Testis (tissue), 3 donors: ENCODE results near the gene KLF17. TPM values are rescaled to one million over a fixed set of nuclear protein-coding genes. Genes with fewer than 3 reads are reported as not detected.

ENCODE experiments used
- DNase-seq: peaks from one replicate; pipeline ENCODE4 v3.0.0-alpha.2; 2019
- H3K27ac ChIP-seq, 2 donors: fragments of 200-600 bp; sonication (generic); one replicate each; pipeline ENCODE4 v1.5.1; 2019
- H3K27me3 ChIP-seq: fragments of 200-600 bp; sonication (generic); one replicate; pipeline ENCODE4 v1.5.1; 2019
- H3K36me3 ChIP-seq: fragments of 200-600 bp; sonication (generic); one replicate; pipeline ENCODE4 v1.5.1; 2017; ENCODE audit warnings: low read depth; ENCODE audit errors: missing control alignments
- H3K4me1 ChIP-seq: fragments of 200-600 bp; sonication (generic); one replicate; pipeline ENCODE4 v1.5.1; 2019
- H3K4me3 ChIP-seq, 2 donors: fragments of 200-600 bp; sonication (generic); one replicate each; pipeline ENCODE4 v1.5.1; 2017 to 2019
- H3K9me3 ChIP-seq: fragments of 200-600 bp; sonication (generic); one replicate; pipeline ENCODE4 v1.5.1; 2017
- CTCF ChIP-seq, 3 experiments: fragments of 450-650 bp in 2 of 3; fragments of 200-600 bp in 1 of 3; sonication (generic) in 1 of 3; IDR thresholded peaks; one replicate each; pipeline ENCODE4 v1.5.1; 2016 to 2019; ENCODE audit warnings: antibody characterized with exemption in 3 of 3, mild to moderate bottlenecking in 2 of 3, moderate library complexity in 1 of 3
- POLR2A ChIP-seq: fragments of 450-650 bp; IDR thresholded peaks from one replicate; pipeline ENCODE4 v1.6.1; 2017; ENCODE audit warnings: antibody characterized with exemption, mild to moderate bottlenecking, moderate library complexity
- WGBS, 2 donors: methylation state at CpG; one replicate each; pipeline ENCODE4 v1.1.5; 2018; 5-methylcytosine and 5-hydroxymethylcytosine counted together
- intact Hi-C: fragments of 100-400 bp; cut with DNase I; formaldehyde crosslinking; loops from one replicate; pipeline ENCODE4 v1.15.1; 2023; ENCODE audit warnings: low total_unique reads
- polyA plus RNA-seq: library from polyadenylated mRNA; stranded (reverse); fragments of 350-450 nt; fragmentation: Illumina TruSeq; extraction: RNeasy Lipid Tissue Mini Kit (QIAGEN cat#74804); gene quantifications from one replicate; pipeline ENCODE4 v1.2.3, GENCODE V29; 2014; ENCODE audit warnings: low read depth, low replicate concordance; ENCODE audit not compliant: insufficient read depth
- total RNA-seq, 2 donors: library from RNA; depleted of rRNA; stranded (reverse); fragments of >200 nt; gene quantifications; one replicate each; pipeline ENCODE4 v1.2.3, GENCODE V29; 2016

The KLF17 gene
- total and polyA plus RNA-seq, 3 donors from 2014 or later: 5.2 to 21.8 (median 7.6) TPM

GRCh38 chr1:44094047-44094446 is 24.6 kb upstream of the KLF17 start:
- DNase-seq: no peak
- no peak overlapping the region for H3K27ac ChIP-seq
- no peak overlapping the region for H3K4me3 ChIP-seq
- H3K27me3 ChIP-seq: no peaks in the 10 kb centered on the region
- WGBS, 2 donors: 86 to 89% methylated on average over 2 of the region's 2 CpGs
- no peaks in the 10 kb centered on the region for H3K36me3 ChIP-seq
- TF ChIP-seq CTCF (IDR thresholded peaks at IDR 0.05): no peak
- TF ChIP-seq POLR2A: no peak
- H3K9me3 ChIP-seq: no peaks in the 10 kb centered on the region
- intact Hi-C loops: no loop called here
- peaks cover 6% of the 10 kb centered on the region for H3K4me1 ChIP-seq

DNA sequence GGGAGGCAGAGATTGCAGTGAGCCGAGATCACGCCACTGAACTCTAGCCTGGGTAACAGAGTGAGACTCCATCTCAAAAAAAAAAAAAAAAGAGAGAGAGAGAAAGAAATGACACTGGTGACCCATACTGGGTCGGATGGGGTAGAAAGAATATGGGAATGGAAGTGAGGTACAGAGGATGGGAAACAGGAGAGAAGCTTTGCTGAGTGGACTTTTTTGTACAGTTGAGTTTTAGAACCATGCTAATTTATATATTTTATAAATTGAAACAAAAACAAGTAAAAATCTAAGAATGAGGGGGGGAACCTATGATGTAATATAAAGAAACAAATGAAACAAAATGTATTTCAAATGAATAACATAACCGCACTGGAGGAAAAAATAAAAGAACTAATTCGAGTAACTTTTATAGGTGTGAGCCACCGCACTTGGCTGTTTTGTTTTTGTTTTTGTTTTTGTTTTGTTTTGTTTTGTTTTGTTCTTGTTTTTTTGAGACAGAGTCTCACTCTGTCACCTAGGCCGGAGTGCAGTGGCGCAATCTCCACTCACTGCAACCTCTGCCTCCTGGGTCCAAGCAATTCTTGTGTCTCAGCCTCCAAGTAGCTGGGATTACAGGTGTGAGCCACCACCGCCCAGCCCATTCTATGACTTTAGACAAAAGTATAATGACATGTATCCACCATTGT is 18.3 kb upstream of the KLF17 start:
- no peak overlapping the region for H3K27ac ChIP-seq
- intact Hi-C loops: no loop called here
- WGBS, 2 donors: 79 to 87% methylated on average over 9 of the region's 9 CpGs
- H3K9me3 ChIP-seq: no peaks in the 10 kb centered on the region
- DNase-seq: no peak
- no peaks in the 10 kb centered on the region for H3K4me1 ChIP-seq
- no peaks in the 10 kb centered on the region for H3K36me3 ChIP-seq
- no peaks in the 10 kb centered on the region for H3K27me3 ChIP-seq
- H3K4me3 ChIP-seq: no peak overlapping the region
- no peak for TF ChIP-seq CTCF (IDR thresholded peaks at IDR 0.05)

DNA sequence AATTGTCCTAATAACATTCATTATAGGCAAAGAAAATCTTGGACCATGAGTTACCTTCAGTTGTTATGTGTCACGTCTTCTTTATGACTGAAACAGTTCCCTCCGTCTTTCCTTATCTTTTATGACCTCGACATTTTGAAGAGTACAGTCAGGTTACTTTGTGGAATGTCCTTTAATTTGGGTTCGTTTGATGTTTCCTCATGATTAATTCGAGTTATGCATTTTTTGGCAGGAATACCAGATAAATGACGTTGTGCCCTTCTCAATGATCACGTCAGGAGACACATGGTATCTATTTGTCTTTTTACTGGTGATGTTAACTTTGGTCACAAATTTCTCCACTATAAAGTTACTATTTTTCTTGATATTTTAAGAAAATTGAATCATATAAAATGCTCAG is 17.3 kb upstream of the KLF17 start:
- DNase-seq: no peak
- no peaks in the 10 kb centered on the region for H3K4me1 ChIP-seq
- H3K27ac ChIP-seq: no peak overlapping the region
- no peaks in the 10 kb centered on the region for H3K36me3 ChIP-seq
- H3K4me3 ChIP-seq: no peak overlapping the region
- WGBS, 2 donors: 46 to 49% methylated on average over 7 of the region's 7 CpGs
- TF ChIP-seq POLR2A: no peak
- TF ChIP-seq CTCF (IDR thresholded peaks at IDR 0.05): no peak
- no peaks in the 10 kb centered on the region for H3K9me3 ChIP-seq
- intact Hi-C loops: no loop called here
- no peaks in the 10 kb centered on the region for H3K27me3 ChIP-seq

- TF ChIP-seq CTCF (IDR thresholded peaks at IDR 0.05) (no peak), POLR2A (no peak)
Observed at GRCh38 chr1:44103270-44104131, 15.1 kb upstream of the KLF17 start.

More at GRCh38 chr1:44103270-44104131, 15.1 kb upstream of the KLF17 start:
- intact Hi-C loops: no loop called here
- peak; percentile 54 for DNase-seq
- Histone ChIP-seq H3K27ac (no peak overlapping the region), H3K4me1 (no peaks in the 10 kb centered on the region), H3K9me3 (no peaks in the 10 kb centered on the region), H3K4me3 (peak overlapping the region in 1 of 2 donors; percentile 31), H3K36me3 (no peaks in the 10 kb centered on the region), H3K27me3 (no peaks in the 10 kb centered on the region)
- WGBS, 2 donors: 45 to 64% methylated on average over 20 to 46 of the region's 46 CpGs
